Measurements from ENCODE around the gene SIGLEC7. TPM values are rescaled to one million over a fixed set of nuclear protein-coding genes. Genes with fewer than 3 reads are reported as not detected.

Gene SIGLEC7
- total RNA-seq, 2 experiments from 2014 or later: not detected

GRCh38 chr19:51188227-51188559 lies 46.1 kb downstream of the SIGLEC7 start:
- H3K9me3 Mint-ChIP-seq (ENCODE audit: low read depth): no peaks in the 10 kb centered on the region
- H3K4me1 Mint-ChIP-seq: peaks cover 9% of the 10 kb centered on the region
- CTCF ChIA-PET: interaction anchor here (1.2 kb wide), 1 partner anchor 31 kb away, joined by 4 read pairs; no protein-coding TSS in a partner anchor
- DNase-seq: no peak
- no peak overlapping the region for H3K4me3 Mint-ChIP-seq
- peaks cover 29% of the 10 kb centered on the region for H3K27me3 Mint-ChIP-seq
- ATAC-seq: no peak
- H3K27ac Mint-ChIP-seq: no peak overlapping the region
- H3K36me3 Mint-ChIP-seq: no peaks in the 10 kb centered on the region

GRCh38 chr19:51192689-51193088 lies 50.6 kb downstream of the SIGLEC7 start:
- ATAC-seq (no peak), DNase-seq (no peak)
- no peaks in the 10 kb centered on the region for H3K36me3 Mint-ChIP-seq
- no peaks in the 10 kb centered on the region for H3K9me3 Mint-ChIP-seq (ENCODE audit: low read depth)
- no peak overlapping the region for H3K27ac Mint-ChIP-seq
- H3K4me3 Mint-ChIP-seq: no peak overlapping the region
- CTCF ChIA-PET: interaction anchor here (1.3 to 4.4 kb wide), 2 partner anchors 24 to 67 kb away, joined by 3 to 28 read pairs; no protein-coding TSS in a partner anchor
- peaks cover 7% of the 10 kb centered on the region for H3K27me3 Mint-ChIP-seq
- H3K4me1 Mint-ChIP-seq: peaks cover 27% of the 10 kb centered on the region

- peaks cover 27% of the 10 kb centered on the region for H3K4me1 Mint-ChIP-seq
- no peaks in the 10 kb centered on the region for H3K36me3 Mint-ChIP-seq
- H3K27ac Mint-ChIP-seq: no peak overlapping the region
- H3K27me3 Mint-ChIP-seq: peaks cover 7% of the 10 kb centered on the region
- ATAC-seq (peak; percentile 94), DNase-seq (peak; percentile 63)
- CTCF ChIA-PET: interaction anchor here (1.4 to 4.4 kb wide), 2 partner anchors 65 to 71 kb away, joined by 3 to 28 read pairs; no protein-coding TSS in a partner anchor
- H3K9me3 Mint-ChIP-seq (ENCODE audit: low read depth): no peaks in the 10 kb centered on the region
- H3K4me3 Mint-ChIP-seq: peak overlapping the region; percentile 37
Observed at GRCh38 chr19:51194527-51195315, 52.6 kb downstream of the SIGLEC7 start.

- H3K9me3 Mint-ChIP-seq (ENCODE audit: low read depth): no peaks in the 10 kb centered on the region
- no peak overlapping the region for H3K27ac Mint-ChIP-seq
- peaks cover 27% of the 10 kb centered on the region for H3K4me1 Mint-ChIP-seq
- CTCF ChIA-PET: interaction anchor here (1.4 to 4.4 kb wide), 2 partner anchors 65 to 71 kb away, joined by 3 to 28 read pairs; no protein-coding TSS in a partner anchor
- no peak overlapping the region for H3K4me3 Mint-ChIP-seq
- ATAC-seq: no peak
- no peak for DNase-seq
- no peaks in the 10 kb centered on the region for H3K36me3 Mint-ChIP-seq
- peaks cover 7% of the 10 kb centered on the region for H3K27me3 Mint-ChIP-seq
Observed at GRCh38 chr19:51195316-51195586, 53.1 kb downstream of the SIGLEC7 start.

- no peak for ATAC-seq
- H3K9me3 Mint-ChIP-seq (ENCODE audit: low read depth): no peaks in the 10 kb centered on the region
- H3K36me3 Mint-ChIP-seq: no peaks in the 10 kb centered on the region
- H3K4me3 Mint-ChIP-seq: no peak overlapping the region
- H3K4me1 Mint-ChIP-seq: peaks cover 27% of the 10 kb centered on the region
- CTCF ChIA-PET: interaction anchor here (0.7 to 4.4 kb wide), 3 partner anchors 64 to 657 kb away, joined by 3 to 28 read pairs (median 3); no protein-coding TSS in a partner anchor
- H3K27ac Mint-ChIP-seq: no peak overlapping the region
- H3K27me3 Mint-ChIP-seq: peaks cover 11% of the 10 kb centered on the region
- DNase-seq: no peak
Observed at GRCh38 chr19:51195616-51196015, 53.5 kb downstream of the SIGLEC7 start.

- CTCF ChIA-PET: interaction anchor here (0.7 to 4.4 kb wide), 2 partner anchors 64 to 658 kb away, joined by 3 to 28 read pairs; no protein-coding TSS in a partner anchor
- no peak for ATAC-seq
- Mint-ChIP-seq H3K27me3 (peaks cover 16% of the 10 kb centered on the region), H3K36me3 (no peaks in the 10 kb centered on the region), H3K4me3 (no peak overlapping the region), H3K4me1 (peaks cover 27% of the 10 kb centered on the region), H3K27ac (no peak overlapping the region), H3K9me3 (ENCODE audit: low read depth) (no peaks in the 10 kb centered on the region)
- peak; percentile 44 for DNase-seq
Observed at GRCh38 chr19:51196181-51196580, 54.1 kb downstream of the SIGLEC7 start.

- CTCF ChIA-PET: no interaction called here
- no peaks in the 10 kb centered on the region for H3K36me3 Mint-ChIP-seq
- DNase-seq (no peak), ATAC-seq (no peak)
- H3K4me1 Mint-ChIP-seq: peaks cover 27% of the 10 kb centered on the region
- no peaks in the 10 kb centered on the region for H3K9me3 Mint-ChIP-seq (ENCODE audit: low read depth)
- no peak overlapping the region for H3K27ac Mint-ChIP-seq
- H3K27me3 Mint-ChIP-seq: peaks cover 27% of the 10 kb centered on the region
- H3K4me3 Mint-ChIP-seq: no peak overlapping the region
Observed at GRCh38 chr19:51198641-51199040, 56.5 kb downstream of the SIGLEC7 start.

GRCh38 chr19:51200071-51200666 lies 58.1 kb downstream of the SIGLEC7 start:
- Mint-ChIP-seq H3K4me1 (peaks cover 17% of the 10 kb centered on the region), H3K27me3 (peaks cover 39% of the 10 kb centered on the region), H3K9me3 (ENCODE audit: low read depth) (no peaks in the 10 kb centered on the region), H3K4me3 (no peak overlapping the region), H3K27ac (no peak overlapping the region), H3K36me3 (no peaks in the 10 kb centered on the region)
- CTCF ChIA-PET: no interaction called here
- no peak for DNase-seq
- ATAC-seq: no peak

- H3K36me3 Mint-ChIP-seq: no peaks in the 10 kb centered on the region
- H3K4me3 Mint-ChIP-seq: no peak overlapping the region
- no peaks in the 10 kb centered on the region for H3K9me3 Mint-ChIP-seq (ENCODE audit: low read depth)
- ATAC-seq: no peak
- peaks cover 2% of the 10 kb centered on the region for H3K4me1 Mint-ChIP-seq
- peaks cover 55% of the 10 kb centered on the region for H3K27me3 Mint-ChIP-seq
- CTCF ChIA-PET: interaction anchor here (0.9 kb wide), 1 partner anchor 8 kb away, joined by 3 read pairs; no protein-coding TSS in a partner anchor
- H3K27ac Mint-ChIP-seq: no peak overlapping the region
- DNase-seq: no peak
Observed at GRCh38 chr19:51201712-51202111, 59.6 kb downstream of the SIGLEC7 start.

Other genes starting within 250 kb of the SIGLEC7 start
- gene KLK4, start 230.9 kb upstream of the SIGLEC7 start, total RNA-seq: not detected
- gene KLK5, start 189.3 kb upstream of the SIGLEC7 start, total RNA-seq: not detected
- not detected for gene KLK6, start 172.7 kb upstream of the SIGLEC7 start, total RNA-seq
- not detected for gene KLK7, start 158.4 kb upstream of the SIGLEC7 start, total RNA-seq
- not detected for gene KLK8, start 140.7 kb upstream of the SIGLEC7 start, total RNA-seq
- gene KLK10, start 122.6 kb upstream of the SIGLEC7 start, total RNA-seq: not detected
- gene KLK11, start 115.7 kb upstream of the SIGLEC7 start, total RNA-seq: not detected
- not detected for gene KLK12, start 107.3 kb upstream of the SIGLEC7 start, total RNA-seq
- not detected for gene KLK13, start 77.2 kb upstream of the SIGLEC7 start, total RNA-seq
- under 1 TPM; 0.61 to 0.89 TPM for gene KLK14, start 59.4 kb upstream of the SIGLEC7 start, total RNA-seq
- 10 to 100 TPM in 1 of 2 experiments, 1 to 10 TPM in 1; 9.5 to 10.9 TPM for gene CTU1, start 33.9 kb upstream of the SIGLEC7 start, total RNA-seq
- under 1 TPM in 1 of 2 experiments, not detected in 1; 0.26 TPM for gene SIGLEC9, start 17.4 kb upstream of the SIGLEC7 start, total RNA-seq
- gene CD33, start 82.8 kb downstream of the SIGLEC7 start, total RNA-seq: 1 to 10 TPM in 1 of 2 experiments, under 1 TPM in 1; 0.96 to 6.2 TPM
- gene SIGLECL1, start 108.8 kb downstream of the SIGLEC7 start, total RNA-seq: not detected
- gene IGLON5, start 169.3 kb downstream of the SIGLEC7 start, total RNA-seq: under 1 TPM; 0.18 to 0.23 TPM
- 1 to 10 TPM; 1.8 to 2.2 TPM for gene VSIG10L, start 199.8 kb downstream of the SIGLEC7 start, total RNA-seq
- 100 to 1,000 TPM; 121 to 123 TPM for gene ETFB, start 224.1 kb downstream of the SIGLEC7 start, total RNA-seq
- gene CLDND2, start 226.7 kb downstream of the SIGLEC7 start, total RNA-seq: 10 to 100 TPM; 19.1 to 27.8 TPM
- 1,000 to 10,000 TPM in 1 of 2 experiments, 100 to 1,000 TPM in 1; 852 to 1,014 TPM for gene NKG7, start 230.4 kb downstream of the SIGLEC7 start, total RNA-seq
- under 1 TPM in 1 of 2 experiments, not detected in 1; 0.23 TPM for gene LIM2, start 245.7 kb downstream of the SIGLEC7 start, total RNA-seq
- not detected for gene C19orf84, start 248.3 kb downstream of the SIGLEC7 start, total RNA-seq